K562 (cell line): ENCODE measurements around the gene LSR. TPM values are rescaled to one million over a fixed set of nuclear protein-coding genes. Genes with fewer than 3 reads are reported as not detected.

Experiments
- REST ChIP-seq, 2 experiments: fragments of 450-650 bp; formaldehyde crosslinking in 1 of 2; IDR thresholded peaks; 2 replicates each; pipeline versions ENCODE4 v1.4.0 to v1.6.1; 2014 to 2020; ENCODE audit warnings: mild to moderate bottlenecking in 2 of 2, borderline replicate concordance in 1 of 2, low read depth in 1 of 2
- RNF219 ChIP-seq: fragments of 250-450 bp; sonication (Bioruptor Pico); IDR thresholded peaks from 2 replicates; pipeline ENCODE4 v1.5.0; 2022; ENCODE audit warnings: mild to moderate bottlenecking
- ZBTB40 ChIP-seq, 2 experiments: fragments of 450-650 bp in 1 of 2; sonication (generic) in 1 of 2; formaldehyde crosslinking in 1 of 2; IDR thresholded peaks; 2 replicates each; pipeline versions ENCODE4 v1.7.1 to v1.9.0; 2016 to 2022; ENCODE audit warnings: inconsistent platforms in 1 of 2, mild to moderate bottlenecking in 1 of 2, missing genetic modification reagents in 1 of 2
- ZBTB8A ChIP-seq: fragments of 450-650 bp; IDR thresholded peaks from 2 replicates; pipeline ENCODE4 v1.6.1; 2018; ENCODE audit warnings: mild to moderate bottlenecking, moderate library complexity; ENCODE audit not compliant: partially characterized antibody
- ZNF124 ChIP-seq: sonication (generic); formaldehyde crosslinking; IDR thresholded peaks from 2 replicates; pipeline ENCODE4 v1.8.1; 2022; ENCODE audit warnings: missing genetic modification reagents
- ZNF41 ChIP-seq: fragments of 250-450 bp; sonication (Bioruptor Pico); conservative IDR thresholded peaks from 2 replicates; pipeline ENCODE4 v1.4.0; 2020; ENCODE audit warnings: mild to moderate bottlenecking
- polyA plus RNA-seq, 8 experiments: library from polyadenylated mRNA; depleted of rRNA in 4 of 8; stranded (reverse) in 5 of 8; unstranded in 3 of 8; fragments of >200 nt; fragmentation: Nextera tagmentation in 2 of 8; fragmentation: Illumina TruSeq in 1 of 8; extraction: Ambion mirVana in 2 of 8; extraction: Trizol in 1 of 8; gene quantifications; 2 replicates each; pipeline versions ENCODE4 v1.2.1 to v1.2.3, GENCODE V29; 2011 to 2014; ENCODE audit warnings: inconsistent platforms in 1 of 8, missing spikeins in 1 of 8
- total RNA-seq, 7 experiments: library from RNA; depleted of rRNA in 6 of 7; stranded (reverse); fragments of >200 nt in 6 of 7; fragmentation: Illumina TruSeq in 2 of 7; extraction: Trizol in 2 of 7; gene quantifications; 2 replicates each; pipeline versions ENCODE4 v1.2.1 to v1.2.3, GENCODE V29; 2011 to 2021; ENCODE audit warnings: low replicate concordance in 1 of 7

LSR gene
- total and polyA plus RNA-seq, 9 of the 15 experiments (the other 6 are each of a cell fraction or from before 2014, with no cell fraction given), result 0.44 to 87.9 (median 28.0) TPM

- TF ChIP-seq RNF219 (CRISPR knock-in tag) (no peak), ZNF124 (CRISPR knock-in tag) (no peak), ZNF41 (CRISPR knock-in tag) (no peak), ZBTB40 (IDR thresholded peaks at IDR 0.05) (no peak; the same call in 1 of the 2 replicates), ZBTB40 (CRISPR knock-in tag; IDR thresholded peaks at IDR 0.05) (no peak), ZBTB8A (no peak), REST (IDR thresholded peaks at IDR 0.05; ENCODE audit: borderline replicate concordance) (peak; percentile 49), REST (CRISPR knock-in tag; IDR thresholded peaks at IDR 0.05; ENCODE audit: low read depth) (no peak)
Observed at GRCh38 chr19:35220315-35220921, 28.4 kb upstream of the LSR start (continued).
